ENCODE results near the gene C2CD5.

Gene C2CD5

DNA sequence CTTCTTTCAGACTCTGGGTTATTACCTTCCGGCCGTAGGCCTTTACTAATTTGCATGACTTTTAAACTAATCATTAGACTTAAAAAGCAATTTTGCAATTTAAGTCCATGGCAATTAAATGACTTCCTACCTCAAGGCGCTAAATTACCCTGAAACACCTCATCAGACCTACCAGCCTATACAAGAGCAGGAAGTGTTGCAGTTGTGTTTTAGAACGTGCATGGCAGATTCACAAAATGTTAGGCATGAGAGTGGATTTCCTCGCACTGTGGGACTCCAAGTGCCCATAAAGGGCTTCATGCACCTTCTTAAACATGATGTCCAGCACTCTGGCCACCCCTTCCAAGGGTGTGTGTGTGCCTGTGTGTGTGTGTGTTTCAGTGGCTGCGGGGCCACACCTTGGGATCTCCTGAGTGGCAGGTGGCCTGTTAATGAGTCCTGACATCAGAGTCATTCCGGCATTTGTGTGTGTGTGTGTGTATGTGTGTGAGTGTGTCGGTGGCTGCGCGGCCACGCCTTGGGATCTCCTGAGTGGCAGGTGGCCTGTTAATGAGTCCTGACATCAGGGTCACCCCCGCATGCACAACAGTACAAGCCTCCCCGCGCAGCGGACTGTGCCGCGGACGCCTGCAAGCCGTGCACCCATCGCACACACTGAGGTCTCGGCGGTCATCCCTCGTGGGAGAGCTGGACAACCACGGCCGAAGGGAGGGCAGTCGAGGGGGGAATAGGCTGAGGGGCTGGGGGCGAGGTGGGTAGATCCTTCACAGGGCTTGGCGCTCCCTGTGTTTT, 900 bp downstream of the C2CD5 start:
- Mint-ChIP-seq H3K4me3 (peak overlapping the region; percentile 96), H3K27ac (peak overlapping the region; percentile 98), H3K9me3 (no peaks in the 10 kb centered on the region), H3K27me3 (peaks cover 17% of the 10 kb centered on the region), H3K36me3 (peaks cover 40% of the 10 kb centered on the region), H3K4me1 (peaks cover 47% of the 10 kb centered on the region)
- DNase-seq, result peak; percentile 67
- CTCF ChIA-PET, result interaction anchor here (1.0 to 3.1 kb wide), 2 partner anchors 14 to 59 kb away, joined by 3 to 9 read pairs; no protein-coding TSS in a partner anchor

DNA sequence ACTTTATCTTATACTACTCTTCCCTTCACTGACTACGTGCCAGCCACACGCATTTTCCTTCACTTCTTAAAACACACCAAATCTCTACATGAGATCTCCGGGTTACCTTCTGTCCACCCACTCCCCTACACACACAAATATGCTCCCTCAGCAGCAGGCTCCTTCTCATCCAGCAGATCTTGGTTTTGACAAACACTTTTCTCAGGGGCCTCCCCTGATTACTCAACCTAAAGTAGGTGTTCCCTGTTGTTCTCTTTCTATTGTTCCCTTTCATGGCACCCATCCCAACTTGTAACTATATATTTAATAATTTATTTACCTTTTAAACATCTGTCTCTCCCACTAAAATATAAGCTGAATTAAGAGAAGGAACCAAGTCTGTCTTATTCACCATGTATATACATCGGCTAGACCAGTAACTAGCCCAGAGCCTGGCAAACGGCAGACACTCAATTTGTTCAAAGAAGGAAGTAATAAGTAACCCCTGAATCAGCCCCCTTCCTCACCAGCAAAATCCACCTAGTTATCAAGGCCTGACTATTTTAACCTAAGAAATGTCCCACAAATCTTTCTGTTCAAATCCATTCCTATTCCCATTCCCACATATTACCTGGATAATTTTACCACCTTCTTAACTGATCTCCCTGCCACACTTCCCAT, 2.7 kb downstream of the C2CD5 start:
- no peak overlapping the region for H3K4me3 Mint-ChIP-seq
- H3K27me3 Mint-ChIP-seq, result peaks cover 10% of the 10 kb centered on the region
- peaks cover 46% of the 10 kb centered on the region for H3K36me3 Mint-ChIP-seq
- CTCF ChIA-PET, result interaction anchor here (1.2 to 3.1 kb wide), 2 partner anchors 10 to 13 kb away, joined by 3 to 9 read pairs; no protein-coding TSS in a partner anchor
- H3K4me1 Mint-ChIP-seq, result peaks cover 52% of the 10 kb centered on the region
- no peak for DNase-seq
- H3K27ac Mint-ChIP-seq, result no peak overlapping the region
- no peaks in the 10 kb centered on the region for H3K9me3 Mint-ChIP-seq

DNA sequence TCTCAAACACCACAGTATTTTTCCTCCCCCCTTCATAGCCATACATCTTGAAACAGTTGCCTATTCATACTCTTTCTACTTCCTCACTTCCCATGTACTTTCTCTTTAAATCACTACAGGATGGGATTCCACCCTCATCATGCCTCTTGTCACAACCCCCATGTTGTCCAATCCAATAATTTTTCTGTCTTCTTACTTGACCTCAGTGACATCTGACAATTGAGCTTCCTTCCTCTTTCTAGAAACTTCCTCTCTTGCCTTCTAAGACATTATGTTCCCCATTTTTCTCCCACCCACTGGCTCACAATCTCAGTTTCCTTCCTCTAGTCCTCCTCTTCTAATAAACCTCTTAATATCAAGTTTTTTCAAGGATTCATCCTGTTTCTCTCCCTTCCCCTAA, 5.3 kb downstream of the C2CD5 start:
- DNase-seq, result no peak
- Mint-ChIP-seq H3K9me3 (no peaks in the 10 kb centered on the region), H3K4me3 (no peak overlapping the region), H3K4me1 (peaks cover 60% of the 10 kb centered on the region), H3K27ac (no peak overlapping the region), H3K27me3 (no peaks in the 10 kb centered on the region), H3K36me3 (peaks cover 48% of the 10 kb centered on the region)
- CTCF ChIA-PET, result no interaction called here

DNA sequence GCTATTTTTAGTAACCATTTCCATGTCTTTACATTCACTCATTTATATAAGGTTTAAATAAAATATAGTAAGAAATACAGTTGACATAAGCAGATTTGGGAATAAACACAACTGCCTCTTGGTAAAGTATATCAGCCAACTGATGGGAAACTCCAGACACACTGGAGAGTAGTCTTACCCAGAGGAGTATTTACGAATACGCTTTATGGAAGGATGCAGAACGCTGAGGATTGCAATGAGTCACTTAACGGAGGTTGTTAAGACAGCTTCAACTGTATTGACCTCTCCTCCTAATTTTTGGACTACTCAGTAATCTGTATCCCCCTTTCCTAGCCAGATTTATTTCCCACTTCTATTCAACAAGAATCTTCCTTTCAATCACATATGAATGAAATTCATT, 6.0 kb downstream of the C2CD5 start:
- H3K27me3 Mint-ChIP-seq, result no peaks in the 10 kb centered on the region
- H3K4me3 Mint-ChIP-seq, result no peak overlapping the region
- CTCF ChIA-PET, result no interaction called here
- no peaks in the 10 kb centered on the region for H3K9me3 Mint-ChIP-seq
- peaks cover 60% of the 10 kb centered on the region for H3K4me1 Mint-ChIP-seq
- no peak for DNase-seq
- H3K36me3 Mint-ChIP-seq, result peaks cover 49% of the 10 kb centered on the region
- H3K27ac Mint-ChIP-seq, result no peak overlapping the region

DNA sequence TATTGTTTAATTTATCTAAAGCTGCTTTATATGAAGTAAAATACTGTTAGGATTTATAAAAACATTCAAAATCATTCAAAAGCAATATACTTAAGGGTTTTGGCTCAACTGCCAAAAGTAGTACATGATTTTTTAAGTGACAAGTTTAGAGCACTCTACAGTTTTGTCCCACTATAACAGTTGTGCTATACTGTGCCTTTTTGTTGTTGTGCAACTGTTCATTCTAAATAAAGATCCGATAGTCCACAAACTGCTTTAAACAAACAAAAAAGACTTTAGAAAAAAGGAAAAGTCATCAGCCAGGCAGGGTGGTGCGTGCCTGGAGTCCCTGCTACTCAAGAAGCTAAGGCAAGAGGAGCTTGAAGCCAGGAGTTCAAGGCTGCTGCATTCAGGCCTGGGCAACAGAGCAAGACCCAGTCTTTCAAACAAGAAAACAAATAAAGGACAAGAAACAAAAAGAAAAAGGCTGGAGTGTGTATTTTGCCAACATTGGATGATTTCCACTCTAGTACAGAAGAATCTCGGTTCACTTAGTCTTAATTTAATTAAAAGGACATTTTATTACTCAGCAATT, 7.3 kb downstream of the C2CD5 start:
- Mint-ChIP-seq H3K9me3 (no peaks in the 10 kb centered on the region), H3K36me3 (peaks cover 52% of the 10 kb centered on the region), H3K4me3 (no peak overlapping the region), H3K27me3 (no peaks in the 10 kb centered on the region), H3K4me1 (peaks cover 48% of the 10 kb centered on the region), H3K27ac (no peak overlapping the region)
- CTCF ChIA-PET, result no interaction called here
- no peak for DNase-seq

DNA sequence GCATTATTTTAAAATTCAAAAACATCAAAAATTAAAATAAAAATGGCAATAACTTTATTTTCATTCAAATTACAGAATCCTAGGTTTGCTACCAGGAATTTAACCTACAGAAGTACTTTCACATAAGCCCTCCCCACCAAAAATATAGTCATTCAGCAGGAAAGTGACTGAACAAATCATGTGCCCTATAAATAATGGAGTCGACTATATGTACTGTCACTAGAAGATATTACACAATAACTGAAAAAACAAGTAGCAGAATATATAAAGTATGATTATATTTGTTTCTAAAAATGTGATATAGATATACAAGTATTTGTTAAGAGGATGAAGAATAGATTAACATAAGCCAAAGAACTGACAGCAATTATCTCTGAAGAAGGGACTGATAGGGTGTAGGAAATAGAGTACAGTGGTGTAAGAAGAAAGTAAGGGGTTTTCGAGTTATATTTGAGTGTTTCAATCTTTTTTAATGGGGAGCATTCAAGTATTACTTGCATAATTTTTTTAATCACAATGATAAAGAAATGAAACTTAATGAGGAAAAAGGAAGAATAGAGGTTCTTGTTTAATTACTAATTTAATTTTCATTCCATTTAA, 7.9 kb downstream of the C2CD5 start:
- Mint-ChIP-seq H3K36me3 (peaks cover 57% of the 10 kb centered on the region), H3K9me3 (no peaks in the 10 kb centered on the region), H3K4me3 (no peak overlapping the region), H3K27me3 (no peaks in the 10 kb centered on the region), H3K4me1 (peaks cover 42% of the 10 kb centered on the region), H3K27ac (no peak overlapping the region)
- CTCF ChIA-PET, result no interaction called here
- no peak for DNase-seq

DNA sequence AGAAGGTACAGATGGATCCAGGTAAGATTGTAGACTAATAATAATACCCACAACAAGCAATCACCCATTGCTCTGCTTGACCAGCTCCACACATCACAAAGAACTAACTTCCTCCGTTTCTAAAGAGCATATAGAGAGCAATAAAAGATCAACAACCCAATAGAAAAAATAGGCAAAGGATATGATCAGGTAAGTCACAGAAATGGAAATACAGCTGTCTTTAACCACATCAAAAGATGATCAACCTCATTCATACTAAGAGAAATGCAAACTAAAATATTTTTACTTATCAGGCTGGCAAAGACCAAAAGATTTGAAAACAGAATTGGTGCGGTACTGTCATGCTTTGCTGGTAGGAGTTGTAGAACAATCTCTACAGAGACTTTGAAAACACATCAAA, 8.9 kb downstream of the C2CD5 start:
- no peaks in the 10 kb centered on the region for H3K27me3 Mint-ChIP-seq
- H3K4me1 Mint-ChIP-seq, result peaks cover 36% of the 10 kb centered on the region
- H3K9me3 Mint-ChIP-seq, result no peaks in the 10 kb centered on the region
- no peak for DNase-seq
- CTCF ChIA-PET, result interaction anchor here (0.6 kb wide), 1 partner anchor 440 kb away, joined by 4 read pairs; no protein-coding TSS in a partner anchor
- peak overlapping the region; percentile 35 for H3K27ac Mint-ChIP-seq
- no peak overlapping the region for H3K4me3 Mint-ChIP-seq
- H3K36me3 Mint-ChIP-seq, result peaks cover 55% of the 10 kb centered on the region

DNA sequence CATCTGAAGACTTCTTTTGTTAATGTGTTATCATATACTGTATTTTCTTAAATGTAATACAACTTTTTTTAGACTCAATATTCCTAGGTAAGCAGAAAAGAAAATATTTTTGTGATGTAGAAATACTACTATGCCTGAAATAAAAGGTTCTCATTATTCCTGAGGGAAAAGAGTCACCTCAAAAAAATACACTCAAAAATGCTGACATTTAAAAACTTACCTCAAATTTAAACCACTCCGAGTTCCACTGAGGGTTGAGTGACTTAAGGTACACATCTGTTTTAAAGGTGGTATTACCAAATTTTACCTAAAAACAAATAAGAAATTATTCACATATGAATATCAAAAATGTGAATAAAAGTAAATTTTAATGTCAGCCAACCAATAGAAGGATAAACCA, 9.3 kb downstream of the C2CD5 start:
- CTCF ChIA-PET, result no interaction called here
- H3K36me3 Mint-ChIP-seq, result peaks cover 52% of the 10 kb centered on the region

DNA sequence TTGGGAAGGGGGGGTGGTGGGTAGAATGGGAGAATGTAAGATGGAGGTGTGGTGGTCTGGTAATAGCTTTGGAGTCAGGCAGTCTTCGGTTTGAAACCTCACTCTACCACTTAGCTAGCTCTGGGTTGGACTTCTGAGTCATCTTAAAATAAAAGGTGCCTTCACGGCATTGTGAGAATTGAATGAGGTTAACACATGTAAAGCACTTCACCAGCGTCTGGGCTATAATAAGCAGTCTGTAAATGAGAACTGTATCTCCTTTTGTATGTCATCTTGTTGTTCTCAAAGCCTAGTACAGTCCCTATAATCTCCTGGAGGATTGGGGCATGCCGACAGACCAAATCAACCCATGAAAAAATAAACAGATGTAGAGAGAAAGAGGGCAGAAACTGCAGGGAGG, 11.2 kb downstream of the C2CD5 start:
- peaks cover 44% of the 10 kb centered on the region for H3K36me3 Mint-ChIP-seq
- H3K4me3 Mint-ChIP-seq, result no peak overlapping the region
- H3K27ac Mint-ChIP-seq, result no peak overlapping the region
- CTCF ChIA-PET, result no interaction called here
- peaks cover 23% of the 10 kb centered on the region for H3K4me1 Mint-ChIP-seq
- H3K27me3 Mint-ChIP-seq, result no peaks in the 10 kb centered on the region
- DNase-seq, result no peak
- no peaks in the 10 kb centered on the region for H3K9me3 Mint-ChIP-seq

More for the DNA sequence above, 9.3 kb downstream of the C2CD5 start:
- Mint-ChIP-seq H3K4me1 (peaks cover 34% of the 10 kb centered on the region), H3K27ac (peak overlapping the region; percentile 35), H3K4me3 (no peak overlapping the region), H3K9me3 (no peaks in the 10 kb centered on the region), H3K27me3 (no peaks in the 10 kb centered on the region)
- no peak for DNase-seq

DNA sequence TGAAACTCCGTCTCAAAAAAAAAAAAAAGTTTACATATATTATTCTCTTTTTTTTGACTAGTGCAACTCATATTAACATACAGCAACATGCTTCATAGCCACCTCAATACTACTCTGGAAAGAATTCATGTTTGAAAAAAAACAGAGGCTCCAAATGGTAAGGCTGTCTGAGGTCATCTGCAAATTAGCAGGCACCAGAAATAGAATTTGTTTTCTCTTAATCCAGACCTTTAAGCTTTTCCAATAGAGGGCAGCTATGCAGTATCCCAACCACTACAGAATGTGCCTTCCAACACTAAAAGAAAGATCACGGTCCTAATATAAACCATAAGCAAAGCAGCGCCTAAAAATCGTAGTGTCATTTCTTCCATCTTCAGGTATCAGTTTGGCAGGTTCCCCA, 12.0 kb downstream of the C2CD5 start:
- H3K9me3 Mint-ChIP-seq, result no peaks in the 10 kb centered on the region
- H3K4me1 Mint-ChIP-seq, result peaks cover 23% of the 10 kb centered on the region
- no peaks in the 10 kb centered on the region for H3K27me3 Mint-ChIP-seq
- CTCF ChIA-PET, result interaction anchor here (1.0 to 1.3 kb wide), 3 partner anchors 10 to 139 kb away, joined by 3 read pairs; no protein-coding TSS in a partner anchor
- peaks cover 43% of the 10 kb centered on the region for H3K36me3 Mint-ChIP-seq
- no peak for DNase-seq
- H3K4me3 Mint-ChIP-seq, result no peak overlapping the region
- no peak overlapping the region for H3K27ac Mint-ChIP-seq

DNA sequence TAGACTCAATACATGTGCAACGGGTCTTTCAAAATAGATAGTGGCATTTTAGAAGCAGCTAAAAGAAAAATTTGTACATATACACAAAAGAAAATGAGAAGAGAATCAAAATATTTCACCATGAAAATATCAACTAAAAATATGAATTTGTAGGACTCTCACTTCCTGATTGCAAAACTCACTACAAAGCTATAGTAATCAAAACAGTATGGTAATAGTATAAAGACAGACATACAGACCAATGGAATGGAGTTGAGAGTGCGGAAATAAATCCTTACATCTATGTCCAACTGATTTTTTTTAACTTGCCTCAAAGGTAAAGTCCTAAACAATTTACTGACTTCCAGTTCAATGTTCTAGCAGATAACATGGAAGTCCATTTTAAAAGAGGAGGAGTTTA, 13.1 kb downstream of the C2CD5 start:
- H3K9me3 Mint-ChIP-seq, result no peaks in the 10 kb centered on the region
- peaks cover 15% of the 10 kb centered on the region for H3K4me1 Mint-ChIP-seq
- no peak overlapping the region for H3K27ac Mint-ChIP-seq
- H3K27me3 Mint-ChIP-seq, result no peaks in the 10 kb centered on the region
- CTCF ChIA-PET, result interaction anchor here (0.8 to 3.1 kb wide), 5 partner anchors 10 to 140 kb away, joined by 3 to 16 read pairs (median 3); partner anchors contain the start of gene C2CD5
- H3K36me3 Mint-ChIP-seq, result peaks cover 42% of the 10 kb centered on the region
- H3K4me3 Mint-ChIP-seq, result no peak overlapping the region
- DNase-seq, result no peak

DNA sequence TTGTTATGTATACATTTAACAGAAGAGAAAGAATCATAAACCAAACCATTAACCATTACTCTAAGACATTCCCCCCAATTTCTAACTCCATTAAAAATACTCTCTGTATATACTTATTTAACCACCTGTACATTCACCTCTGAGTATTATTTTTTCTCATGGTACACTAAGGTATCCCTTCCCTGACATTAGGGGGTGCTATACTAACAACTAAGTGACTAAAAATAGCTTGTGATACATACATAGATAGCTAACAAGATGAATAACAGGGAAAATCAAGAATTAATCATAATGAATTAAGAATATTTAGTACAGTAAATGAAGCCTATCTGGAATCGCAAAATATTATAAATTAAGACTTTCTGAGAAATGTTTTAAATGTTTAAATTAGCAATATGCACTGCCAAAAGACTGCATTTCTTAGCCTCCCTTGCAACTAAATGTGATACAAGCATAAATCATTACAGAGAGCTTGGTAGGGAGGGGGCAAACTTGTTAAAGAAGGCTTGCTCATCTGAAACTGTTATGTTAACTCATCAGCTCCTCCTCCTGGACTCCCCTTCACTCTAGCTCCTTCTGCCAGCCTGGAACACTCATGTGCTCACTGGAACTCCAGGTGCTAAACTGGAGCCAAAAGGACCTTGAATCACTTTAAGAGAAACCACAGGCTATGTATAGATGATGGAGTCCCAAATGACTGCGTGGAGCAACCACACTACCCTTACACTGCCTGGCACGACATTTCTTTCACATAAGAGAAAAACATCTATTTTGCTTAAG, 14.9 kb downstream of the C2CD5 start:
- no peak overlapping the region for H3K27ac Mint-ChIP-seq
- DNase-seq, result no peak
- H3K4me1 Mint-ChIP-seq, result peaks cover 3% of the 10 kb centered on the region
- H3K9me3 Mint-ChIP-seq, result no peaks in the 10 kb centered on the region
- no peak overlapping the region for H3K4me3 Mint-ChIP-seq
- CTCF ChIA-PET, result interaction anchor here (0.8 to 3.1 kb wide), 12 partner anchors 11 to 1301 kb away, joined by 3 to 16 read pairs (median 4); partner anchors contain the start of gene C2CD5
- no peaks in the 10 kb centered on the region for H3K27me3 Mint-ChIP-seq
- peaks cover 39% of the 10 kb centered on the region for H3K36me3 Mint-ChIP-seq

DNA sequence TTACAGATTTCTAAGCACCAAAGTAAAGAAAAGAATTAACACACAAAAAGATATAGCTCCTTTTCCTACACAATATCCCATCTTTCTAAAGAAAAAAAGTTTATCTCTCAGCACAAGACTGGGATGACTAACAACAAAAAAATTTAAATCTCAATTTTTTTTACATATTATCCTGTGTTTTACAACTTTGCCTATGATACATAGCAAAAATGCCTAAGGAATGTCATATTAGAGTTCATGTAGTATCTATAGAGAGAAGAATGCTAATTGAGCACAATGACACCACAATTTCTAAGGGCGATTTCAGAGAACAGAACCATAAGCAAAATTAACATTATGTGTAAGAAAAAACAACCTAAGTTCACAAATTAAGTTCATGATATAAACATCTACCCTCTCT, 16.3 kb downstream of the C2CD5 start:
- Mint-ChIP-seq H3K36me3 (peaks cover 38% of the 10 kb centered on the region), H3K27me3 (no peaks in the 10 kb centered on the region), H3K27ac (no peak overlapping the region), H3K4me1 (peaks cover 2% of the 10 kb centered on the region), H3K4me3 (no peak overlapping the region), H3K9me3 (no peaks in the 10 kb centered on the region)
- CTCF ChIA-PET, result interaction anchor here (1.0 to 1.9 kb wide), 4 partner anchors 14 to 146 kb away, joined by 3 to 9 read pairs (median 4); partner anchors contain the start of gene C2CD5
- DNase-seq, result no peak

All from activated naive CD4-positive, alpha-beta T cell treated with anti-CD3 and anti-CD28 coated beads, Interleukin-2, amount 10 ng/mL, durations not matched to agents 7 days and 5 days (primary cell).